SU-DHL-6 (cell line): ENCODE data around the gene SEPTIN6.

Experiments used
- H2AFZ ChIP-seq: fragments of 200-600 bp; sonication (generic); 2 replicates; pipeline ENCODE4 v1.6.1; 2014; ENCODE audit warnings: low read depth, mild to moderate bottlenecking, moderate library complexity, mixed read lengths, antibody characterized with exemption, low read length; ENCODE audit not compliant: severe bottlenecking
- H3F3A ChIP-seq: fragments of 200-600 bp; shearing (Covaris generic); 2 replicates; pipeline ENCODE4 v1.6.0; 2016; ENCODE audit warnings: antibody characterized with exemption, mild to moderate bottlenecking; ENCODE audit not compliant: insufficient read depth
- H3K27ac ChIP-seq: fragments of 200-600 bp; sonication (generic); 2 replicates; pipeline ENCODE4 v1.5.1; 2016; ENCODE audit warnings: low read depth, mild to moderate bottlenecking, low read length, moderate library complexity, mixed read lengths
- H3K27me3 ChIP-seq: fragments of 200-600 bp; sonication (generic), shearing (Covaris generic); 2 replicates; pipeline ENCODE4 v1.6.0; 2014; ENCODE audit warnings: mild to moderate bottlenecking, low read length
- H3K36me3 ChIP-seq: fragments of 200-600 bp; sonication (generic); 2 replicates; pipeline ENCODE4 v1.6.1; 2014; ENCODE audit warnings: mild to moderate bottlenecking, low read length, mixed read lengths
- H3K4me2 ChIP-seq: fragments of 300-600, 200-600 bp; shearing (Covaris generic), sonication (generic); 2 replicates; pipeline ENCODE4 v1.6.0; 2014; ENCODE audit warnings: low read length, low read depth, mild to moderate bottlenecking; ENCODE audit not compliant: poor library complexity, severe bottlenecking
- H3K4me3 ChIP-seq: fragments of 200-600 bp; sonication (generic); 2 replicates; pipeline ENCODE4 v1.5.1; 2014; ENCODE audit warnings: antibody characterized with exemption, low read length, mild to moderate bottlenecking, mixed read lengths; ENCODE audit not compliant: insufficient read depth, poor library complexity, severe bottlenecking
- H3K79me2 ChIP-seq: fragments of 200-600 bp; sonication (generic); 2 replicates; pipeline ENCODE4 v1.6.1; 2014; ENCODE audit warnings: mild to moderate bottlenecking, low read length, moderate library complexity; ENCODE audit not compliant: insufficient read depth
- H3K9ac ChIP-seq: fragments of 200-600 bp; sonication (generic); 2 replicates; pipeline ENCODE4 v1.7.0; 2014; ENCODE audit warnings: mild to moderate bottlenecking, low read length
- H3K9me2 ChIP-seq: fragments of 200-600 bp; sonication (generic); replicated peaks from 2 replicates; pipeline ENCODE4 v1.6.1; 2014; ENCODE audit warnings: low read length; ENCODE audit not compliant: insufficient read depth
- H3K9me3 ChIP-seq: fragments of 200-600 bp; sonication (generic); 2 replicates; pipeline ENCODE4 v1.6.1; 2014; ENCODE audit warnings: low read length, mixed read lengths; ENCODE audit not compliant: insufficient read depth
- H4K20me1 ChIP-seq: fragments of 200-600 bp; sonication (generic); 2 replicates; pipeline ENCODE4 v1.6.1; 2014; ENCODE audit warnings: low read depth, mild to moderate bottlenecking, antibody characterized with exemption, low read length, moderate library complexity, mixed read lengths
- EZH2phosphoT487 ChIP-seq: fragments of 200-600 bp; sonication (generic), shearing (Covaris generic); conservative IDR thresholded peaks from 2 replicates; pipeline ENCODE4 v1.6.1; 2018; ENCODE audit warnings: mild to moderate bottlenecking, antibody characterized with exemption, low read length, moderate library complexity, mixed read lengths
- TF ChIP-seq, protein P1 (sequence below): fragments of 200-600 bp; sonication (generic); IDR thresholded peaks from one replicate; pipeline ENCODE4 v1.5.1; 2017; ENCODE audit warnings: antibody characterized with exemption, mild to moderate bottlenecking, low read length, moderate library complexity; ENCODE audit not compliant: insufficient read depth, poor library complexity, severe bottlenecking

SEPTIN6 gene

DNA sequence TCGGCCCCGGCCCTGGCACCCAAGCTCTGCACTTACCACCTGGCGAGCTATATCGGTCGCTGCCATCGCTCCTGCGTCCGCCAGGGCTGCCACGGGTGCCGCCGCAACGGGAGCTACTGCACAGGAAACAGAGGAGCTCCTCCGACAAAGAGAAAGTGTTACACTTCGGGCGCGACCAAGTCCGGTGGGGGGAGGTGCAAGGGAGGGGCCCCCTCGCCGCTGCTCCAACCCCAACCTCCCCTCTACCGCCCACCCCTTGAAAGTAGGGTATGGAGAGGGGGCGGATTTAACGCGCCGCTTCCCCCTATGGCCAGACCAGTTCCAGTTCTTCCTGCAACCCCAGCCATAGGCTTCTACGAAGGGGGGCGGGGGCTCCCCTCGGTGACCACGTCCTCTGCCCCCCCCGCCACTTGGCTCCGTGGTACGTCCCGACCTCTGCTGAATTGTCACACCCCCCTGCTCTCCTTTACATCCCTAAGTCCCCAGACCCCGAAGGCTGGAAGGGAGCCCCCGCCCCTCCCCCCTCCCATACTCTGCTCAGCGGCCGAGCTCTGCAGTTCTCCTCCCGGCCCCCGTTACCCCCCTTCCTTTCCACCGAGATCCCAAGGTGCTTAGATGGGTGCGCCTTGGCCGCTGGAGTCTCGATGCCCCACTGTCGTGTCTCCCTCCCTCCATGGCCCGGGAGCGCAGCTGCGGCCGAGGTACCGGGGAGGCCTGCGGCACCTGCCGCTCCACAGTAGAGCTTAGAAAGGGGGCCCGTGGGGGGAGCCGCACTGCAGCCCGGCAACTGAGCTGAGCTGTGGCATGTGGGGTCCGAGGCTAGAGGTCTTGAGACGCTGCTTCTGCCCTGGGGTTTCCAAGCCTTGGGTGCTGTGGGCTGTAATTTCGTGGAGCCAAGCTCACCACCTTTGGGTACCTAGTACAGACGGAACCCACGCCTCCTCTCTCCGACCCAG, at the start of gene SEPTIN6:
Gene SEPTIN6 (minus strand): TSS at position 129 of the 956 bp plus-strand sequence. CDS start 63 bp downstream, at position 66.
- Histone ChIP-seq H3K4me3 (peak within 1 kb of the TSS; percentile 82), H2AFZ (peak within 1 kb of the TSS; percentile 68), H3K4me2 (peak within 1 kb of the TSS; percentile 99), H3F3A (peaks cover 15% of the 10 kb centered on the region), H4K20me1 (no peaks in the 10 kb centered on the region), H3K79me2 (peaks cover 45% of the 10 kb centered on the region), H3K9me3 (no peaks in the 10 kb centered on the region), H3K9me2 (no peaks in the 10 kb centered on the region), H3K36me3 (no peaks in the 10 kb centered on the region), H3K27me3 (no peaks in the 10 kb centered on the region), H3K27ac (peak within 1 kb of the TSS; percentile 100), H3K9ac (peak within 1 kb of the TSS; percentile 77)
- TF ChIP-seq, protein P1, sequence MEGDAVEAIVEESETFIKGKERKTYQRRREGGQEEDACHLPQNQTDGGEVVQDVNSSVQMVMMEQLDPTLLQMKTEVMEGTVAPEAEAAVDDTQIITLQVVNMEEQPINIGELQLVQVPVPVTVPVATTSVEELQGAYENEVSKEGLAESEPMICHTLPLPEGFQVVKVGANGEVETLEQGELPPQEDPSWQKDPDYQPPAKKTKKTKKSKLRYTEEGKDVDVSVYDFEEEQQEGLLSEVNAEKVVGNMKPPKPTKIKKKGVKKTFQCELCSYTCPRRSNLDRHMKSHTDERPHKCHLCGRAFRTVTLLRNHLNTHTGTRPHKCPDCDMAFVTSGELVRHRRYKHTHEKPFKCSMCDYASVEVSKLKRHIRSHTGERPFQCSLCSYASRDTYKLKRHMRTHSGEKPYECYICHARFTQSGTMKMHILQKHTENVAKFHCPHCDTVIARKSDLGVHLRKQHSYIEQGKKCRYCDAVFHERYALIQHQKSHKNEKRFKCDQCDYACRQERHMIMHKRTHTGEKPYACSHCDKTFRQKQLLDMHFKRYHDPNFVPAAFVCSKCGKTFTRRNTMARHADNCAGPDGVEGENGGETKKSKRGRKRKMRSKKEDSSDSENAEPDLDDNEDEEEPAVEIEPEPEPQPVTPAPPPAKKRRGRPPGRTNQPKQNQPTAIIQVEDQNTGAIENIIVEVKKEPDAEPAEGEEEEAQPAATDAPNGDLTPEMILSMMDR: no peak
- TF ChIP-seq EZH2phosphoT487: no peak

DNA sequence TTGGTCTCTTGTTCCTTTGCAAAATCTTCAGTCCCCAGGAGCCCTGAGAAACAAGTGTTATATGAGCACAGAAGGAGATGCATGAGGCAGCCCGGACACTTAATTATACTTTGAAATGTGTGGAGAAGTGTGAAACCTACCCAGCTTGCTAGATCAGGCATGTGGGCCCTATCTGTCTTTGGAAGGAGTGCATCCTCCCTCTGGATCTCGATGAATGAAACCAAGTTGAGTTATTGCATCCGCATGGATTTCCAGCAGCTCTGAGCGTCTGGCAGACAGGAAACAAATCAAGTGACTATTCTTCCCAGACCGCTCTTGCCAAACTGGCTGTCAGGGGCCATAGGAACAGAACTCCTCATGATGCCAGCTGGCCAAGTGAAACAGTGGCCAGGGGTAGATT, 45.8 kb upstream of the SEPTIN6 start:
- Histone ChIP-seq H4K20me1 (no peaks in the 10 kb centered on the region), H3K36me3 (no peaks in the 10 kb centered on the region), H3K9me3 (no peaks in the 10 kb centered on the region), H3K27me3 (no peaks in the 10 kb centered on the region), H3K9ac (no peak overlapping the region), H2AFZ (no peak overlapping the region), H3K4me2 (no peak overlapping the region), H3K9me2 (no peaks in the 10 kb centered on the region), H3K4me3 (no peak overlapping the region), H3K79me2 (no peaks in the 10 kb centered on the region), H3K27ac (no peak overlapping the region), H3F3A (no peaks in the 10 kb centered on the region)
- TF ChIP-seq EZH2phosphoT487: no peak
- TF ChIP-seq, protein P1: no peak

DNA sequence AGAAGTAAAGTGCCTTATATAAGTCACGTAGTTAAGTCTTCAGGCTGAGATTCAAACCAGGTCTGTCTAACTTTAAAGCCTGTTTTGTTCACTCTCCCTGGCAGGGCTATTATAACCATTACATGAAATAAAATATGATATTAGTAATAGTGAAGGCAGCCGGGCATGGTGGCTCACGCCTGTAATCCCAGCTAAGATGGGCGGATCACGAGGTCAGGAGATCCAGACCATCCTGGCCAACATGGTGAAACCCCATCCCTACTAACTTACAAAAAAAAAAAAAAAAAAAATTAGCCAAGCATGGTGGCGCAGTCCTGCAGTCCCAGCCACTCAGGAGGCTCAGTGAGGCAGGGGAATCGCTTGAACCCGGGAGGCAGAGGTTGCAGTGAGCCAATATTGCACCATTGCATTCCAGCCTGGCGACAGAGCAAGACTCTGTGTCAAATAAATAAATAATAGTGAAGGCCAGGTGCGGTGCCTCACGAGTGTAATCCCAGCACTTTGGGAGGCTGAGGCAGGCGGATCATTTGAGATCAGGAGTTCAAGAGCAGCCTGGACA, 43.3 kb upstream of the SEPTIN6 start:
- Histone ChIP-seq H3K27me3 (no peaks in the 10 kb centered on the region), H4K20me1 (no peaks in the 10 kb centered on the region), H3K9me3 (no peaks in the 10 kb centered on the region), H3F3A (no peaks in the 10 kb centered on the region), H3K79me2 (no peaks in the 10 kb centered on the region), H3K27ac (no peak overlapping the region), H3K4me3 (no peak overlapping the region), H2AFZ (no peak overlapping the region), H3K9me2 (no peaks in the 10 kb centered on the region), H3K9ac (no peak overlapping the region), H3K4me2 (no peak overlapping the region), H3K36me3 (no peaks in the 10 kb centered on the region)
- TF ChIP-seq, protein P1: no peak
- no peak for TF ChIP-seq EZH2phosphoT487
